Measurements from ENCODE around the gene ADH1B. TPM values are rescaled to one million over a fixed set of nuclear protein-coding genes. Genes with fewer than 3 reads are reported as not detected.

Gene ADH1B
- total RNA-seq, 2 donors from 2014 or later, result 111 to 477 TPM

DNA sequence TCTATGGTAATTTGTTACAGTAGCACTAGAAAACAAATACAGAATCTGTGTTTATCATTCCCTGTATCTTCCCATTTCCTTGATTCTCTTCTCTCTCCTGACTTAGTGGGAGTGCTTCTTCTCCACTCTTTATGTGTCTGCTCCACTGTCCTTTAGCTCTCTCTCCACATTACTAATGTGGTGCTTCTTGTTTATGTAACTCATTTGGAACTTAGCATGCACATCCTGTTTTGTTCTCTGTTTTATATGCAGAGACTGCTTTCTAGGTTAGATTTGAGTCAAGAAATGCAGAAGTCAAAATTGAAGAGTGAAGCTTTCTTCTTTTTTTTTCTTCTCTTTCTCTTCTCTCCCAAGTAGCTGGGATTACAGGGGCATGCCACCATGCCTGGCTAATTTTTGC, 56.3 kb downstream of the ADH1B start:
- Histone ChIP-seq H3K4me1 (no peaks in the 10 kb centered on the region), H3K9me3 (no peaks in the 10 kb centered on the region), H3K27me3 (no peaks in the 10 kb centered on the region), H3K36me3 (no peaks in the 10 kb centered on the region), H3K27ac (no peak overlapping the region), H3K4me3 (no peak overlapping the region)
- TF ChIP-seq, protein P1, sequence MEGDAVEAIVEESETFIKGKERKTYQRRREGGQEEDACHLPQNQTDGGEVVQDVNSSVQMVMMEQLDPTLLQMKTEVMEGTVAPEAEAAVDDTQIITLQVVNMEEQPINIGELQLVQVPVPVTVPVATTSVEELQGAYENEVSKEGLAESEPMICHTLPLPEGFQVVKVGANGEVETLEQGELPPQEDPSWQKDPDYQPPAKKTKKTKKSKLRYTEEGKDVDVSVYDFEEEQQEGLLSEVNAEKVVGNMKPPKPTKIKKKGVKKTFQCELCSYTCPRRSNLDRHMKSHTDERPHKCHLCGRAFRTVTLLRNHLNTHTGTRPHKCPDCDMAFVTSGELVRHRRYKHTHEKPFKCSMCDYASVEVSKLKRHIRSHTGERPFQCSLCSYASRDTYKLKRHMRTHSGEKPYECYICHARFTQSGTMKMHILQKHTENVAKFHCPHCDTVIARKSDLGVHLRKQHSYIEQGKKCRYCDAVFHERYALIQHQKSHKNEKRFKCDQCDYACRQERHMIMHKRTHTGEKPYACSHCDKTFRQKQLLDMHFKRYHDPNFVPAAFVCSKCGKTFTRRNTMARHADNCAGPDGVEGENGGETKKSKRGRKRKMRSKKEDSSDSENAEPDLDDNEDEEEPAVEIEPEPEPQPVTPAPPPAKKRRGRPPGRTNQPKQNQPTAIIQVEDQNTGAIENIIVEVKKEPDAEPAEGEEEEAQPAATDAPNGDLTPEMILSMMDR (IDR thresholded peaks at IDR 0.05), result no peak
- no peak for DNase-seq (ENCODE audit: low spot score)

Other genes starting within 250 kb of the ADH1B start
- gene ADH5, start 232.6 kb downstream of the ADH1B start, total RNA-seq, result 10 to 100 TPM; 67.4 to 76.3 TPM
- not detected for gene ADH4, start 177.1 kb downstream of the ADH1B start, total RNA-seq
- 1 to 10 TPM in 1 of 2 donors, not detected in 1; 3.6 TPM for gene ADH6, start 102.2 kb downstream of the ADH1B start, total RNA-seq
- not detected for gene ADH1A, start 30.4 kb downstream of the ADH1B start, total RNA-seq
- 10 to 100 TPM in 1 of 2 donors, 1 to 10 TPM in 1; 4.9 to 12.0 TPM for gene ADH1C, start 31.3 kb upstream of the ADH1B start, total RNA-seq
- not detected for gene ADH7, start 113.9 kb upstream of the ADH1B start, total RNA-seq
- not detected for gene C4orf17, start 189.6 kb upstream of the ADH1B start, total RNA-seq
- 1 to 10 TPM; 2.1 to 2.6 TPM for gene TRMT10A, start 242.6 kb upstream of the ADH1B start, total RNA-seq

Data from right atrium auricular region (tissue), 2 donors.